Activated CD4-positive, alpha-beta T cell treated with anti-CD3 and anti-CD28 coated beads, Interleukin-2, amount 50 U/mL, for 16 hours (primary cell): ENCODE data around the gene BCL7A.
"Not testable (repeated sequence)": the region's sequence is repeated elsewhere in the genome, so short reads cannot be mapped to it uniquely, and the experiment has no call there.

Experiments
- DNase-seq: peaks from one replicate; pipeline ENCODE4 v3.0.0-alpha.2; 2020

The BCL7A gene

DNA sequence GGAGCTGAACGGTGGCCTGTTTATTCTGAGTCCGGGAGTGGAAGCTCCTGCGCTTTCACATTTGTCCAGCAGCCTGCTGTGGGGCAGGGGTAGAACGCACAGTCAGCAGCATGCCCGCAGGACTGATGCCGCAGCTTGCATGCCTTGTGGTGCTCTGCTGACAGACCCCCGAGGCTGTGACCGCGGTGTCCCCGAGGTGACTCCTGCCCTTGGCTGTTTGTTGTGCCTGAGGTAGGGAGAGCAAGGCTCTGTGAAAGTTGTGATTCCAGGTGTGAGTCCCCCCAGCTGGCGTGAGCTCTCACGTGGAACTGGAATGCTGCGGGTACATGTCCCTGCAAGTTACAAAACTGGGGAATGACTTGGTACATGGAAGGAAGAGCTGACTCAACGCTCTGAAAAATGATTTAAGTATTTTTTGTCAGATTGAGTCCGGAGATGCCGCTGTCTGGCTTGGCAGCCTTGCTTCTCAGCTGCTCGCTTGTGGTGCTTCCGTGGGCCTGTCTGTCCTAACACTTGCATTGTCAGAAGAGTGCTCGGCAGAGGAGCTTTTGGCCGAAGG, 75.0 kb downstream of the BCL7A start:
- DNase-seq, result no peak

DNA sequence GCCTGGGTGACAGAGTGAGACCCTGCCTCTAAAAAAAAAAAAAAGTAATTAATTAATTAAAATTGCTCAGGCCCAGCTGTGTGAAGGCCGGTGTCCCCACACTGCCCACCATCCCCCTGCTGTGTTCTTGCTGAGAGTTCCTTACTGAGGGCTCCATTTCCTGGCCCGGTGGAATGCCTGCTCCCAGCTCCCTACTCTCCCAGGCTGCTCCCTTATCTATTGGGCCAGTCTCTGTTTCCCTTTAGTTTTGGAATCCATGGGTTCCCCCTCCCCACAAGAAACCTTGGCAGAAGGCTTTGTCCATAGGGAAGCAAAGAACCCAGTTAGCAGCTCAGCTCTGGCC, 75.9 kb downstream of the BCL7A start:
- DNase-seq, result no peak

DNA sequence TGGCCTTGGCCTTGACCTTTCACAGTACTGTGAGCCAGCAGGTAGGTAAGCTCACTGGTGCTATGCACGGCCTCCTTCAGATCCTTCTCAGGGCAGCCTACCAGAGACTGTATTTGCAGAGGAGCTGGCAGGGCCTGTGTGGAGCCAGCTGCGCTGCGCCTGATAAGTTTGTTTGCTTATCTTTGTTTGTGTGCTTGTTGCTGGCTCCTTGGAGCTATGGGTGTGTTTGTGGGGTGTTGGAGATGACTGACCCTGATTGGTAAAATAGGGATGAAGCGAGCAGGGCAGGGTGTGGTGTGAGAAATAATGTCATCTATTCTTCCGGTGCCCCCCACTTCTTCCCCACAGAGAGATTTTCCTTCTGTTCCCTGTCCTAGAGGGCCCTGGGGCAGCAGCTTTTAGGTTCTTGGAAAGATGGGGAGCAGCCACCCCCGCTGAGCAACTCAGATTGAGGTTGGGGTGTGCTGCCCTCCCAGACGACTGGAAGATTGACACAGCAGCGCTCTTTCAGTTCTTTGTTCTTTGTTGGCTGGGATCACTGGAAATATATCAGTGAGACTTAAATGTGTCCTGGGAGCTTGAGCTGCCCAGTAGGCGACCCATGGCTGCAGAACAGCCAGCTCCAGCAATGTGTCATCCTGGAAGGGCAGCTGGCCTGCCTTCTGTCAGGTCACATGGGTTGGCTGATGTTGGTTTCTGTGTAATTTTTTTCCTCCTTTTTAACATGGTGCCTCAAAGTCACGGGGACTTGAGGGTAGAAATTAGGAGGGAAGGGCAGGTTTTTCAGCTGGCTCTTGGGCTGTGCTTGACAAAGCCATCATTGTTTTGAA, 76.5 kb downstream of the BCL7A start:
- no peak for DNase-seq

DNA sequence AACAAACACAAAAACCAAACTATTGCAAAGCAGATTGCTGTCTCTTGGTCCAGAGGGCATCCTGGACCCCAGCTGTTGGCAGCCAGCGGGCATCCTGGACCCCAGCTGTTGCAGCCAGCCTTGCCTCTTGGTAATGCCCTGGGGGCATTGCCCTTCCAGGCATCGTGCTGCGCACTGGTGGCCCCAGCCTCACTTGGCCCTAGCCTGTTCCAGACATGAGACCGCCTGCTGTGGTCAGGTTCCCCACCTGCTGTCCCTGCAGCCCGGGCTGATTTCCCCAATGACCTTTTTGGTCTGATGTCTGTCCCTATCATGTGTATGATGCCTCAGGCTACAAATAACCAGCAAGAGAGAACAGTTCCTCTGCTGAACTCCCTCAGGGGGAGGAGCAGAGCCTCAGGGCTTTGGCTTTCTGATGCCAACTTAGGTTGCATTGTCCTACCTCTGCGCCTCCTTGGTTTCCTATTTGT, 77.6 kb downstream of the BCL7A start:
- no peak for DNase-seq

DNA sequence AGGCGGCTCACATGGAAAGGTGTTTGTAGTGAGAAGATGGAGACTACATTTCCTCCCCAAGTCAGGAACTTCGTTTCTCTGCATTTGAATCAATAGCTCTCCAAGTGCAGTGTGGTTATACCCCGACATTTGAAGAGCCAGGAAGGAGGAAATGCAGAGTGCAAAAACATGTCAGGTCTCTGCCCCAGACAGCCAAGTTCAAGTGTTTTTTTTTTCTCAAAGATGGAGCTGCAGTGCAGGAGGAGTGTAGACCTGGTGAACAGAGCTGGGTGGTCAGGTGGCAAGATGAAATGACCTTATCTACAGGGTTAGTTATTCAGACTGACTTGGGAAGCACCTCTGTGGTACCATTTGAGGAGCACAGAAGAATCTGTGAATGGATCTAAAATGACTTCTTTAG, 78.2 kb downstream of the BCL7A start:
- no peak for DNase-seq

DNA sequence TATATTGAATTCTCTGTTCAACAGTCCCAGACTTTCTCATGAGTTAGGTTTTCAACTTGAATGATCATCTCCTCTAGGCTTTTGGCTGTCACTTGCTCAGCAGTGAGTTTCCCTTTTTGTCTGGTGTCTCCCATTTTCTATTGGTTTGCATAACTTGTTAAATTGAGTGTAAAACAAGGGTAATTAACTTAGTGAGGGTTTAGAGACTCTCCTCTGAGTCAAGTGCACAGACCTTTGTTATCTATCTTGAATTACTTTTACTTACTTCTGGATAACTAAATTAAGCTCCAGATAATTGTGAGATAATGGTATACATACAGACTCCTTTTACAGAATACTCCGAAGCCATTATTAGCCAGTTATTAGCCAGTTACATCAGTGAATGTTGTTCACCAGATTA, 78.9 kb downstream of the BCL7A start:
- DNase-seq, result no peak

DNA sequence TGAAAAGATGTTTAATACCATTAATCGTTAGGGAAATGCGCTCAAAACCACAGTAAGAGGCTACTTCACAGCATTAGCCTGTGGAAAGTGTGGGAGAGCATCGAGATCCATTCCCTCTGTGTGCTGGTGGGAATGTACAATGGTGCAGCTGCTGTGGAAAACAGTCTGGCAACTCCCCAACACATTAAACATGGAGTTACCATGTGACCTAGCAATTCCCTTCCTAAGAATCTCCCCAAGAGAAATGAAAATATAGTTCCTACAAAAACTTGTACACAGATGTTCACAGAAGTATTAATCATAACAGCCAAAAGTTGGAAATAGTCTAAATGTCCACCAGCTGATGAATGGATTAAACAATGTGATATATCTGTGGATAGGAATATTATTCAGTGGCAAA, 80.6 kb downstream of the BCL7A start:
- no peak for DNase-seq

DNA sequence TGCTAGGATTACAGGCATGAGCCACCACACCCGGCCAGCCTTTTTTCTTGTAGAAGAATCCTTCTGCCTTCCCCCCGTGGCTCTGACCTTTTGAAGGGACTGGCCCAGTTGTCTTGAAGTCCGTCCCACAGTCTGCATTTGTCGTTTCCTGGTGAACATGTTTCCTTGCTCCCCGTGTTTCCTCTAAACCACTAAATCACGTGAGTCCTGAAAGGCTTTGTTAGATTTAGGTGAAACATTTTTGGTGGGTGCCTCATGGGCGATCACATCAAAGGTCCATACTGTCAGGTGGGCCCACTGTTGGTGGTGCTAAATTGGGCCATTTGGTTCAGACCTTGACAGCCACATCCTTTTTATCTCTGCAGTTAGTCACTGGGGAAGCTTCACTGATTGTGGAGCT, 83.2 kb downstream of the BCL7A start:
- no peak for DNase-seq

DNA sequence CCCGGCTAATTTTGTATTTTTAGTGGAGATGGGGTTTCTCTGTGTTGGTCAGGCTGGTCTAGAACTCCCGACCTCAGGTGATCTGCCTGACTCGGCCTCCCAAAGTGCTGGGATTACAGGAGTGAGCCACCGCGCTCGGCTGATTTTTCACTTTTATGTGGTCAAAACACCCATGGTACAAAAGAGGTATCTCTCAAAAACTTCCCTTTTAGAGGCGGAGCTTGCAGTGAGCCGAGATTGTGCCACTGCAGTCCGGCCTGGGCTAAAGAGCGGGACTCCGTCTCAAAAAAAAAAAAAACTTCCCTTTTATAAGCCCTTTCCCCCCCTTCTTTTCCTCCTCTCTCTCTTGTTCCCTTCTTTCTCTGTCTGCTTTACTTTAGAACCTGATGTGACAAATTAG, 83.8 kb downstream of the BCL7A start:
- DNase-seq, result not testable (repeated sequence)

DNA sequence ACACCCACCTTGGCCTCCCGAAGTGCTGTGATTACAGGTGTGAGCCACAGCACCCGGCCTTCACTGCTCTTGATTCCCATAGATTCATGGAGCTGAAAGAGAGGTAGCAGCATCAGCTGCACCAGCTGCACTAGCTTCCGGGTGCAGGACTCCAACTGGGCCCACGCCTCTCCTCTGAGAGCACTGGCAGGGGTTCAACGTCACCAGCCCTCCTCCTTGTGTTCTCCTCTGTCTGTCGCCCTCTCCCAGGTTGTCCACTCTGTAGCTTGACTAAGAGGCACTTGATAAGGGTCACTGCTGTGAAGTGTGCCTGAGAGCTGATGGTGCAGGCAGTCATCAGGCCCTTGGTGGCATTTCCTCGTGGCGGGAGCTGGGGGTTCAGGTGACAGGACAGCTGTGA, 85.2 kb downstream of the BCL7A start:
- no peak for DNase-seq

DNA sequence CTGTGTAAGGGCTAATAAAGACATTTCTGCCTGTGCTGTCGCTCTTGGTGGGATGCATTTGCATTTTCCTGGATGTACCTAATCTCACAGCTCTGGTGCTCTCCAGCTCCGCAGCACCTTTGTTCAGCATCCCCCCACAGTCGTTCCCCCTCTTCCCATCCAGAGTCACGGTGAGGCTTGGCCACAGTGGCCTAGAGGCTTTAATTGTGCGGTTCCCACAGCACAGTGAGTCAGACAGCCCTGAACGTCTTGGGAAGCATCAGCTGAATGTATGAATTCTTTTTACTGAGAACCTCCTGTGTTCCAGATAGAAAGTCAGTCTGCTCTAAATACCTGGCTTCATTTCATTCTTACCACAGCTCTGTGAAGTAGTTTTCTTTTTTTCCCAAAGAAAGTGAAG, 85.6 kb downstream of the BCL7A start:
- DNase-seq, result no peak

DNA sequence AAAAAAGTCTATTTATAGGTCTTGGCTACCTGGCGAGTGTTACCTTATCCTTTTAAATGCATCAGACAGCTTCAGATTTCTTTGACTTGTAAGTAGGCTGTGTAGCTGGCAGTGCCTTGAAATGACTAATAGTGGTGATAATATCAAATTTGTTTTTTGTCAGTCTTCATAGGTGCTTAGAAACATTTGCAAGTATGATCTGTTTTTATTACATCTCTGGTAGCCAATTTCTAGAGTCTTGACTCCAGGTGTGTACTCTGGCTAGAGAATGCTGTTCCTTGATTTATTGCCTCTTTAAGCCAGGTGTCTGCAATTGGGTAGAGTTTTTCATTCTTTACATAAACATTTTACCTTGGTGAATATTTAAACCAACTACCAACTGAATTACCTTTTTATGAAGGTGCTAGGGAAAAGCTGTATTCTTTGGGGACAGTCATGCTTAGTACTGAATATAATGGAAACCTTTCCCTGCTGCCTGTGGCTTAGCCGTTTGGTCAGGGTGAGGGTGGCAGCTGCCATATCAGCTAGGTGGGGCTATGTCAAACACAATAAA, 89.5 kb downstream of the BCL7A start:
- no peak for DNase-seq
